ENCODE data around the gene CIP2A.

- TF ChIP-seq EZH2 (IDR thresholded peaks at IDR 0.05; ENCODE audit: insufficient read depth, poor library complexity, severe bottlenecking): no peak
- TF ChIP-seq EZH2phosphoT487 (IDR thresholded peaks at IDR 0.05; ENCODE audit: insufficient read depth, low read depth): no peak
Observed at GRCh38 chr3:108602935-108603294, 13.7 kb upstream of the CIP2A start.
